Prostate gland (tissue), 2 donors: ENCODE results near the gene ATP2C1. TPM values are rescaled to one million over a fixed set of nuclear protein-coding genes. Genes with fewer than 3 reads are reported as not detected.

ENCODE experiments used
- DNase-seq: peaks from one replicate; pipeline ENCODE4 v3.0.0-alpha.2; 2019; ENCODE audit warnings: low spot score
- H3K27ac ChIP-seq, 2 donors: fragments of 200-600 bp; sonication (generic); 2 replicates each; pipeline ENCODE4 v1.5.1; 2017 to 2019
- H3K27me3 ChIP-seq: fragments of 200-600 bp; sonication (generic); replicated peaks from 2 replicates; pipeline ENCODE4 v1.5.1; 2019; ENCODE audit not compliant: insufficient read depth
- H3K36me3 ChIP-seq, 2 donors: fragments of 200-600 bp; sonication (generic); 1 replicate in 1 of 2; 2 replicates in 1 of 2; pipeline versions ENCODE4 v1.5.1 to v1.8.1; 2017 to 2019
- H3K4me1 ChIP-seq: fragments of 200-600 bp; sonication (generic); replicated peaks from 2 replicates; pipeline ENCODE4 v1.5.1; 2019
- H3K4me3 ChIP-seq, 2 donors: fragments of 200-600 bp; sonication (generic); 2 replicates each; pipeline ENCODE4 v1.5.1; 2017 to 2019
- H3K9me3 ChIP-seq: fragments of 200-600 bp; sonication (generic); 2 replicates; pipeline ENCODE4 v1.5.1; 2017
- CTCF ChIP-seq, 4 experiments: fragments of 200-600 bp in 2 of 4; fragments of 450-650 bp in 2 of 4; sonication (generic) in 2 of 4; IDR thresholded peaks; 1 replicate in 3 of 4; 2 replicates in 1 of 4; pipeline ENCODE4 v1.5.1; 2016 to 2019; ENCODE audit warnings: antibody characterized with exemption in 4 of 4, mild to moderate bottlenecking in 2 of 4, moderate library complexity in 2 of 4
- POLR2A ChIP-seq: fragments of 450-650 bp; IDR thresholded peaks from one replicate; pipeline ENCODE4 v1.6.1; 2016; ENCODE audit warnings: antibody characterized with exemption, mild to moderate bottlenecking
- POLR2AphosphoS5 ChIP-seq: sonication (generic); formaldehyde crosslinking; IDR thresholded peaks from one replicate; pipeline ENCODE4 v1.6.1; 2017; ENCODE audit warnings: antibody characterized with exemption
- WGBS: methylation state at CpG from one replicate; pipeline ENCODE4 v1.1.5; 2018; 5-methylcytosine and 5-hydroxymethylcytosine counted together
- intact Hi-C: fragments of 100-400 bp; cut with DNase I; formaldehyde crosslinking; loops from one replicate; pipeline ENCODE4 v1.14.2; 2022
- total RNA-seq, 2 donors: library from RNA; depleted of rRNA; stranded (reverse); fragments of >200 nt; gene quantifications; one replicate each; pipeline ENCODE4 v1.1.0, GENCODE V29; 2016

The ATP2C1 gene
- total RNA-seq, 2 donors from 2014 or later = 123 to 158 TPM

DNA sequence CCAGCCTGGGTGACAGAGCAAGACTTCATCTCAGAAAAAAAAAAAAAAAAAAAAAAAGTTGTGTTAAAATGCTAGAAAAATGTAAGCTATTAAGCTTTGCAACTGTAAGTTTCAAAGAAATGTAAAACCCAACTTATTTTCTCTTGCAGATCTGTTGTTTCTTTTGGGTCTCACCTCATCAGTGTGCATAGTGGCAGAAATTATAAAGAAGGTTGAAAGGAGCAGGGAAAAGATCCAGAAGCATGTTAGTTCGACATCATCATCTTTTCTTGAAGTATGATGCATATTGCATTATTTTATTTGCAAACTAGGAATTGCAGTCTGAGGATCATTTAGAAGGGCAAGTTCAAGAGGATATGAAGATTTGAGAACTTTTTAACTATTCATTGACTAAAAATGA, 107.2 kb downstream of the ATP2C1 start:
- no peak overlapping the region for H3K27ac ChIP-seq
- intact Hi-C loops = no loop called here
- no peaks in the 10 kb centered on the region for H3K4me1 ChIP-seq
- no peaks in the 10 kb centered on the region for H3K27me3 ChIP-seq
- TF ChIP-seq POLR2AphosphoS5 (no peak), CTCF (IDR thresholded peaks at IDR 0.05) (no peak), POLR2A (no peak)
- H3K36me3 ChIP-seq = no peaks in the 10 kb centered on the region
- no peaks in the 10 kb centered on the region for H3K9me3 ChIP-seq
- WGBS = 95% methylated on average over 1 of the region's 1 CpG
- no peak overlapping the region for H3K4me3 ChIP-seq
- no peak for DNase-seq

DNA sequence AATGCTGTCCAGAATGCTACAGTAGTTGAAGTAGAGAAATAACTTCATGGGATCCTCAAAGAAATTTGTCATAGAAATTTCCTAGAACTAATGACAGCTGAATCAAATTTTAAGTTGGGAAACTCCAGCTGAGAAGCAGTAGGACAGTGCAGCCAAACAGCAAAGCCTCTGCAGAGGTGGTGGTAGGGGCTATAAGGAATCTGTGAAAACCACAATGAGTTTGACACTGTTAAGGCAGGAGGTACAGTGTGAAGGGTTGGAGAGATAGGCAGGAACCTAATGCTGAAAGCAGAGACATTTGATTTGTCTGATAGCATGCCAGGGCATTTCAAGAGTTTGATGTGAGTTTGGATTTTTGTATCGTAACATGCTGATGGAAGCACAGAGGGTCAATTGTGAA, 110.7 kb downstream of the ATP2C1 start:
- no peaks in the 10 kb centered on the region for H3K4me1 ChIP-seq

DNA sequence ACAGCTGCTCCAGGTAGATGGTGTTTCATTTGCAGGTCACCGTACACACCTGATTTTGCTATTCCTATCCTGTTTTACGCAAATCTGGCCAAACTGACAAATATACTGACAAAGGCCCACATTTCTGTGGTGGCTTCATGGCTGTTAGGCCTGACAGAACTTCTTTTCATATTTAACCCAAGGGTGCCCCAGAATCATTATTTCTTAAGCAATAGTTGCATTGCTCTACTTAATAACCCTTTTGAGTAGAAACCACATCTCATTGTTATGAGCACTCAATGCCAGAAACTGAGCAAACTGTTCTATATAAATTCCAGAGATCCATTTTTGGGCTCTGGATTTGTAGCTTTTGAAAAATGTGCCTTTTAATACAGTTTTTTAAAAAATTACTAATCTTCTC, 113.4 kb downstream of the ATP2C1 start:
- no peaks in the 10 kb centered on the region for H3K27me3 ChIP-seq
- H3K4me1 ChIP-seq = no peaks in the 10 kb centered on the region
- peaks cover 0 to 4% of the 10 kb centered on the region in 2 donors for H3K36me3 ChIP-seq
- WGBS = 98% methylated on average over 2 of the region's 2 CpGs
- TF ChIP-seq CTCF (IDR thresholded peaks at IDR 0.05) (no peak), POLR2A (no peak), POLR2AphosphoS5 (no peak)
- no peak for DNase-seq
- H3K27ac ChIP-seq = no peak overlapping the region
- no peak overlapping the region for H3K4me3 ChIP-seq
- no peaks in the 10 kb centered on the region for H3K9me3 ChIP-seq
- intact Hi-C loops = no loop called here

More for the DNA sequence above, 110.7 kb downstream of the ATP2C1 start:
- no peak overlapping the region for H3K27ac ChIP-seq
- WGBS = 96% methylated on average over 1 of the region's 1 CpG
- H3K9me3 ChIP-seq = no peaks in the 10 kb centered on the region
- H3K4me3 ChIP-seq = no peak overlapping the region
- intact Hi-C loops = no loop called here
- H3K36me3 ChIP-seq = no peaks in the 10 kb centered on the region
- H3K27me3 ChIP-seq = no peaks in the 10 kb centered on the region
- no peak for TF ChIP-seq POLR2A
- no peak for TF ChIP-seq POLR2AphosphoS5
- no peak for TF ChIP-seq CTCF (IDR thresholded peaks at IDR 0.05)
- no peak for DNase-seq

GRCh38 chr3:131007782-131008181, 113.9 kb downstream of the ATP2C1 start:
- DNase-seq = no peak
- WGBS = 100% methylated on average over 2 of the region's 2 CpGs
- intact Hi-C loops = no loop called here
- Histone ChIP-seq H3K9me3 (no peaks in the 10 kb centered on the region), H3K4me1 (no peaks in the 10 kb centered on the region), H3K4me3 (no peak overlapping the region), H3K27ac (no peak overlapping the region), H3K27me3 (no peaks in the 10 kb centered on the region), H3K36me3 (peaks cover 0 to 4% of the 10 kb centered on the region in 2 donors)
- TF ChIP-seq POLR2AphosphoS5 = no peak
- no peak for TF ChIP-seq CTCF (IDR thresholded peaks at IDR 0.05)
- no peak for TF ChIP-seq POLR2A

DNA sequence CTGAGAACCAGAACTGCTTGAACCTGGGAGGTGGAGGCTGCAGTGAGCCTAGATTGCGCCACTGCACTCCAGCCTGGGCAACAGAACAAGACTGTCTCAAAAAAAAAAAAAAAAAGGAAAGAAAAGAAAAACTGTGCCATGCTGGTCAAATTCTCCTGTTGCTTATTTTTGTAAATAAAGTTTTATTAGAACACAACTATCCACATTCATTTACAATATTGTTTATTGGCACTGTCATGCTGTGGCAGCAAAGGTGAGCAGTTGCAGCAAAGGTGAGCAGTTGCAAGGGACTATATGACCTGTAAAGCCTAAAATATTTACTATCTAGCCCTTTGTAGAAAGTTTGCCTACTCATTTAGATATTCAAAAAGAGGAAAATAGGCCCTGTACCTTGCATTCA, 114.4 kb downstream of the ATP2C1 start:
- TF ChIP-seq POLR2A = no peak
- H3K4me1 ChIP-seq = no peaks in the 10 kb centered on the region
- DNase-seq = no peak
- H3K27ac ChIP-seq = no peak overlapping the region
- no peaks in the 10 kb centered on the region for H3K9me3 ChIP-seq
- H3K27me3 ChIP-seq = no peaks in the 10 kb centered on the region
- intact Hi-C loops = no loop called here
- WGBS = 100% methylated on average over 1 of the region's 1 CpG
- H3K36me3 ChIP-seq = peaks cover 0 to 4% of the 10 kb centered on the region in 2 donors
- H3K4me3 ChIP-seq = no peak overlapping the region
